ENCODE data around the gene TSC22D2.

Gene TSC22D2

GRCh38 chr3:150429767-150430671 is 21.9 kb downstream of the TSC22D2 start:
- H3K27me3 ChIP-seq, result no peaks in the 10 kb centered on the region
- no peaks in the 10 kb centered on the region for H3K9me3 ChIP-seq
- H3K4me3 ChIP-seq, result no peak overlapping the region
- intact Hi-C loops (cut with DNase I; ENCODE audit: low total_unique reads), result no loop called here
- H3K4me1 ChIP-seq, result peaks cover 0 to 69% (median 16%) of the 10 kb centered on the region in 4 donors
- no peaks in the 10 kb centered on the region for H3K36me3 ChIP-seq
- TF ChIP-seq CTCF (IDR thresholded peaks at IDR 0.05), result no peak
- DNase-seq, result no peak
- no peak overlapping the region for H3K27ac ChIP-seq

- H3K4me3 ChIP-seq, result no peak overlapping the region
- H3K36me3 ChIP-seq, result no peaks in the 10 kb centered on the region
- no peak overlapping the region for H3K27ac ChIP-seq
- DNase-seq, result no peak
- no peaks in the 10 kb centered on the region for H3K27me3 ChIP-seq
- intact Hi-C loops (cut with DNase I; ENCODE audit: low total_unique reads), result no loop called here
- H3K4me1 ChIP-seq, result peaks cover 0 to 59% (median 16%) of the 10 kb centered on the region in 4 donors
- TF ChIP-seq CTCF (IDR thresholded peaks at IDR 0.05), result no peak
- H3K9me3 ChIP-seq, result no peaks in the 10 kb centered on the region
Measured at GRCh38 chr3:150433347-150433746, 25.2 kb downstream of the TSC22D2 start.

GRCh38 chr3:150434234-150434633 is 26.1 kb downstream of the TSC22D2 start:
- no peaks in the 10 kb centered on the region for H3K27me3 ChIP-seq
- DNase-seq, result no peak
- H3K36me3 ChIP-seq, result no peaks in the 10 kb centered on the region
- TF ChIP-seq CTCF (IDR thresholded peaks at IDR 0.05), result no peak
- no peaks in the 10 kb centered on the region for H3K9me3 ChIP-seq
- intact Hi-C loops (cut with DNase I; ENCODE audit: low total_unique reads), result no loop called here
- no peak overlapping the region for H3K4me3 ChIP-seq
- H3K27ac ChIP-seq, result no peak overlapping the region
- H3K4me1 ChIP-seq, result peaks cover 0 to 59% (median 15%) of the 10 kb centered on the region in 4 donors

- DNase-seq, result no peak
- Histone ChIP-seq H3K27me3 (no peaks in the 10 kb centered on the region), H3K36me3 (no peaks in the 10 kb centered on the region), H3K4me3 (no peak overlapping the region), H3K4me1 (peaks cover 0 to 58% (median 13%) of the 10 kb centered on the region in 4 donors), H3K27ac (no peak overlapping the region), H3K9me3 (no peaks in the 10 kb centered on the region)
- no peak for TF ChIP-seq CTCF (IDR thresholded peaks at IDR 0.05)
- intact Hi-C loops (cut with DNase I; ENCODE audit: low total_unique reads), result no loop called here
Measured at GRCh38 chr3:150436161-150436560, 28.1 kb downstream of the TSC22D2 start.

- H3K9me3 ChIP-seq, result no peaks in the 10 kb centered on the region
- DNase-seq, result no peak
- no peak for TF ChIP-seq CTCF (IDR thresholded peaks at IDR 0.05)
- H3K4me1 ChIP-seq, result peaks cover 0 to 67% (median 8%) of the 10 kb centered on the region in 4 donors
- intact Hi-C loops (cut with DNase I; ENCODE audit: low total_unique reads), result no loop called here
- H3K36me3 ChIP-seq, result no peaks in the 10 kb centered on the region
- H3K27ac ChIP-seq, result no peak overlapping the region
- no peak overlapping the region for H3K4me3 ChIP-seq
- no peaks in the 10 kb centered on the region for H3K27me3 ChIP-seq
Measured at GRCh38 chr3:150439657-150440056, 31.6 kb downstream of the TSC22D2 start.

Data from tibial artery (tissue), 4 donors.